A172 (cell line): Measurements from ENCODE around the gene LPCAT3. TPM values are rescaled to one million over a fixed set of nuclear protein-coding genes. Genes with fewer than 3 reads are reported as not detected.
A peak's percentile ranks its signal among the peaks of the same experiment; 100 is the strongest.

Experiments used
- DNase-seq: peaks from one replicate; pipeline ENCODE4 v3.0.0-alpha.2; 2015; ENCODE audit warnings: low spot score
- total RNA-seq: library from RNA; depleted of rRNA; stranded (reverse); fragments of >200 nt; shearing (Covaris generic); gene quantifications from 2 replicates; pipeline ENCODE4 v1.2.3, GENCODE V29; 2014

LPCAT3 gene
- total RNA-seq, 1 experiment from 2014 or later: 9.2 TPM

GRCh38 chr12:6952863-6953441 is 65.3 kb downstream of the LPCAT3 start:
- DNase-seq: no peak

- DNase-seq: no peak
Measured at GRCh38 chr12:6952121-6952862, 66.0 kb downstream of the LPCAT3 start.

GRCh38 chr12:6951551-6952120 is 66.6 kb downstream of the LPCAT3 start:
- no peak for DNase-seq

- no peak for DNase-seq
Measured at GRCh38 chr12:6950811-6951540, 67.3 kb downstream of the LPCAT3 start, which contains the start of gene PTPN6. PTPN6 (plus strand) TSS chr12:6951356; CDS start chr12:6951513, 157 bp downstream.

GRCh38 chr12:6950401-6950801 is 67.9 kb downstream of the LPCAT3 start:
- no peak for DNase-seq

DNA sequence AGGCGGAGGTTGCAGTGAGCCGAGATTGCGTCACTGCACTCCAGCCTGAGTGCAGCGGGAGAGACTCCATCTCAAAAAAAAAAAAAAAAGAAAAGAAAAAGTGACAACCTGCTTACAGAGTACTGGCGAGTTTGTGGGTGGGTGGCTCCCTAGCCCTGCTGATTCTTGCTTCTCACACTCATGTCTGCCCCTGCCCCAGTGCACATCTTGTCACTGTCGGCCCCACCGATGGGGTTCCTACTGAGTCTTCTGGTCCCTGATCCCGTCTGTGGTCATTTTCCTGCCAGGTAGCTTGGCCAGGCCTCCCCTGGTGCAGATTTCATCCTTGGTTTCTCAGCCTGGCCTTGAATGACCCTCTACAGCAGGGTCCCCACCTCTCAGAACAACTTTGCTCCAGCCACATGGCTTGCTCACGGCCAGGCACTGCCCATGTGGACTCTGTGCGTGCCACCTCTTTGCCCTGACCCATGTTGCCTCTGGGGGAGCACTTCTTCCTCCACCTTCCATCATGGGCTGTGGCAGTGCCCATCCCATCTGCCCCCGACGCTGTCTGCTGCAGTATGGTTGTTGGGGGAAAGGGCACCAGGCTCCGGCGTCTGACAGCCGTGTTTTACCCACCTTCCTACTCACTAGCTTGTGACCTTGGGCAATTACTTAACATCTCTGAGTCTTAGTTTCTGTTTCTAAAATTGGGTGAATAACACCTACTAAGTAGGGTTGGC is 69.2 kb downstream of the LPCAT3 start:
- no peak for DNase-seq

DNA sequence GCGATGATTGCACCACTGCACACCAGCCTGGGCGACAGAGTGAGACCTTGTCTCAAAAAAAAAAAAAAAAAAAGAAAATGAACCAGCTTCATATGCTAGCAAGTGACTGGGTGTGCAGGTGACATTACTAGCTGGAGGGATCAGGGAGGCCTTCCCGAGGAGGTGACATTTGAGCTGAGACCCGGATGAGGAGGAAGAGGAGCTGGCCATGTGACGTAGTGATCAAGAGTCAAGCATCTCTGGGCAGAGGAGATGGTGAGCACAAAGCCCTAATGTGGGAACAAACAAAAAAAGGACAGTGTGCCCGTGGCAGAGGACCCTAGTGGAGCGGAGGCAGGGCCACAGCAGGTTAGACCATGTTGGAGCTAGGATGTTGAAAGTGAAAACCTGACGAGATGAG is 70.7 kb downstream of the LPCAT3 start:
- no peak for DNase-seq

- no peak for DNase-seq
Measured at GRCh38 chr12:6946920-6947374, 71.3 kb downstream of the LPCAT3 start.

- no peak for DNase-seq
Measured at GRCh38 chr12:6946033-6946919, 72.0 kb downstream of the LPCAT3 start.

GRCh38 chr12:6945613-6946012 is 72.7 kb downstream of the LPCAT3 start:
- no peak for DNase-seq

DNA sequence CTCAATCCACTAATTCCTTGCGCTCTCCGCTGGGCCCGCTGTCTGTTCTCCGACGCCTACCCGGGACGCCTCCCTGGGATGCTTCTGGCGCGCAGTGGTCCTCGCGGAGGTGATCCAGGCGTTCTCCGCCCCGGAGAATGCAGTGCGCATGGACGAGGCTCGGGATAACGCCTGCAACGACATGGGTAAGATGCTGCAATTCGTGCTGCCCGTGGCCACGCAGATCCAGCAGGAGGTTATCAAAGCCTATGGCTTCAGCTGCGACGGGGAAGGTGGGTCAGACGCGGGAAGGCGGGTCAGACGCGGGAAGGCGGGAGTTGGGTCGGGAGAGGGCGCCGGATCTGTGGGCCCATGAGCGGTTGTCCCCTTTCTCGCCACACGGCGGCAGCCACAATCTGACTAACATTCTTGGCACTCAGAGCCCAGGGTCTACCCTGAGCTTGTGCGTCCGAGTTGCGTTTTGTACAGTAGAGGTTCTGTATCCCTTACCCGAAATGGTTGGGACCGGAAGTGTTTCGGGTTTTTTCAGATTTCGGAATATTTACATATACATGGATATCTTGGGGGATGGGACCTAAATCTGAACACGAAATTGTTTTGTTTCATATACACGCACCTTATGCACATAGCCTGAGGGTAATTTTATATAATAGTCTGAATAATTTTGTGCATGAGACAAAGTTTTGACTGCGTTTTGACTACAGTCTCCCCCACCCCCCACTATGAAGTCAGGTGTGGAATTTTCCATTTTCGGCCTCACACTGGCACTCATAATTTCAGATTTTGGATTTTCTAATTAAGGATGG is 73.7 kb downstream of the LPCAT3 start:
- peak; percentile 38 for DNase-seq

GRCh38 chr12:6943722-6944380 is 74.4 kb downstream of the LPCAT3 start, which contains the start of the genes C12orf57 and RNU7-1:
C12orf57 (plus strand) TSS chr12:6944022; CDS start chr12:6944122, 100 bp downstream.
RNU7-1 (plus strand) TSS chr12:6943816.
- peak; percentile 50 for DNase-seq

GRCh38 chr12:6943389-6943721 is 74.9 kb downstream of the LPCAT3 start:
- no peak for DNase-seq

DNA sequence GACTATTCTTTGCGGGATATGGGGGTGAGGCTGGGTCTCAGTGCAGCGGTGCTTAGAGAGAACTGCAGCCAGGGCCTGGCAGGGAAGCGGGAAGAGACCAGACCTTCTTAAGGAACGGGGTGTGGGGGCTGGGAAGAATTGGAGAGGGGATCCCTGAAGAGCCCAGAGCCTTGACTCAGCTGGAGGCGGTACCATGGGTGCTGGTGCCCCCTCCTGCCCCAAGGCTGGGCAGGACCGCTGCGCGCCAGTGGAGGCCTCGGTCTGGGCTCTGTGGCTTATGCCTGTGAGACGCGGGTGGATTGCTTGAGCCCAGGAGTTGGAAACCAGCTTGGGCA is 76.0 kb downstream of the LPCAT3 start:
- DNase-seq: no peak

DNA sequence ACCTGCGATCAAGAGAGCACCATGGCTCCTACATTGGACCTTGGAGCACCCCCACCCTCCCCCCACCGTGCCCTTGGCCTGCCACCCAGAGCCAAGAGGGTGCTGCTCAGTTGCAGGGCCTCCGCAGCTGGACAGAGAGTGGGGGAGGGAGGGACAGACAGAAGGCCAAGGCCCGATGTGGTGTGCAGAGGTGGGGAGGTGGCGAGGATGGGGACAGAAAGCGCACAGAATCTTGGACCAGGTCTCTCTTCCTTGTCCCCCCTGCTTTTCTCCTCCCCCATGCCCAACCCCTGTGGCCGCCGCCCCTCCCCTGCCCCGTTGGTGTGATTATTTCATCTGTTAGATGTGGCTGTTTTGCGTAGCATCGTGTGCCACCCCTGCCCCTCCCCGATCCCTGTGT is 76.5 kb downstream of the LPCAT3 start:
- DNase-seq: no peak

DNA sequence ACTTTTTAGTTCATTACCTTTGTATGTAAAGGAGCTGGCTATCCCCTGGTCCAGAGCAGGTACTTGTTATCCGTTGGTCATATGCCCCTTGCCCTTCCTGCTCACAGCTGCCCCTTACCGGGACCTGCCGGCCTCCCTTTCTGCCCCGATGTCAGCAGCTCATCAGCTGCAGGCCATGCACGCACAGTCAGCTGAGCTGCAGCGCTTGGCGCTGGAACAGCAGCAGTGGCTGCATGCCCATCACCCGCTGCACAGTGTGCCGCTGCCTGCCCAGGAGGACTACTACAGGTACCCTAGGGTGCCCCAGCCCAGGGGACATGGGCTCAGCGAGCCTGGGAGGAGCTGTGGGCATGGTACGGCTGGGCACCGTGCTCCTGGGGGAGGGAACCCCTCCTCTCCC is 77.0 kb downstream of the LPCAT3 start:
- no peak for DNase-seq

DNA sequence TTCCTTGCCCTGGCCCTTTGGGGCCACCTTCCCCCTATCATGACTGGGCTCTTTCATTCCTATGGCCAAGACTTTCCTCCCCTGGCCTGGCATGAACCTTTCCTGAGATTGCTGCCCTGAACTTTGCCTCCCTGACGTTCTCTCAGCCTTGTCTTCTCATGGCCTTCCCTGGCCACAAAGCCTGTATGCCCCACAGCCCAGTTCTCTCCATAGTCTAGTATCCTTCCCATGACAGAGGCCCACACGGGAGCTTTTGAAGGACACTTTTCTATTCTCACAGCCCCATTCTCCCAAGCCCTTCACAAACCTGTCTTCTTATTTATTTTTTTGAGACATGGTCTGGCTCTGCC is 79.1 kb downstream of the LPCAT3 start:
- DNase-seq: no peak

DNA sequence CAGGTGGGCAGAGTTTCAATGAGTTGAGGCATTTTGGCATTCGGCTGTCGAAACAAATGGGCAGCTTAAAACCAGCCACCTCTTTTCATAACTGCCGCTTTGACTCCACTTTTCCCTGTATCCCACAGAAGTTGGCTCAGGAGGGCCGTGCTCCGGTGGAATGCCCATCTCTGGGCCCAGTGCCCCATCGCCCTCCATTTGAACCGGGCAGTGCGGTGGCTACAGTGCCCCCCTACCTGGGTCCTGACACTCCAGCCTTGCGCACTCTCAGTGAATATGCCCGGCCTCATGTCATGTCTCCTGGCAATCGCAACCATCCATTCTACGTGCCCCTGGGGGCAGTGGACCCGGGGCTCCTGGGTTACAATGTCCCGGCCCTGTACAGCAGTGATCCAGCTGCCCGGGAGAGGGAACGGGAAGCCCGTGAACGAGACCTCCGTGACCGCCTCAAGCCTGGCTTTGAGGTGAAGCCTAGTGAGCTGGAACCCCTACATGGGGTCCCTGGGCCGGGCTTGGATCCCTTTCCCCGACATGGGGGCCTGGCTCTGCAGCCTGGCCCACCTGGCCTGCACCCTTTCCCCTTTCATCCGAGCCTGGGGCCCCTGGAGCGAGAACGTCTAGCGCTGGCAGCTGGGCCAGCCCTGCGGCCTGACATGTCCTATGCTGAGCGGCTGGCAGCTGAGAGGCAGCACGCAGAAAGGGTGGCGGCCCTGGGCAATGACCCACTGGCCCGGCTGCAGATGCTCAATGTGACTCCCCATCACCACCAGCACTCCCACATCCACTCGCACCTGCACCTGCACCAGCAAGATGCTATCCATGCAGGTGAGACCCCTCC is 79.7 kb downstream of the LPCAT3 start:
- no peak for DNase-seq
